Duodenal mucosa (tissue), 2 donors: ENCODE data around the gene ESYT3.
"Not testable (repeated sequence)": the region's sequence is repeated elsewhere in the genome, so short reads cannot be mapped to it uniquely, and the experiment has no call there.

Experiments used
- H3K27ac ChIP-seq: one replicate; pipeline ENCODE4 v1.7.0; 2013; ENCODE audit warnings: low read depth, low read length
- H3K27me3 ChIP-seq, 2 donors: one replicate each; pipeline ENCODE4 v1.7.0; 2013; ENCODE audit warnings: low read length in 2 of 2, control low read depth in 1 of 2; ENCODE audit not compliant: insufficient read depth in 2 of 2, control insufficient read depth in 1 of 2
- H3K36me3 ChIP-seq, 2 donors: one replicate each; pipeline ENCODE4 v1.7.0; 2013; ENCODE audit warnings: low read length in 2 of 2, control low read depth in 1 of 2; ENCODE audit not compliant: insufficient read depth in 2 of 2, control insufficient read depth in 1 of 2
- H3K4me1 ChIP-seq, 2 donors: one replicate each; pipeline ENCODE4 v1.7.0; 2013; ENCODE audit warnings: low read length in 2 of 2, control low read depth in 1 of 2; ENCODE audit not compliant: insufficient read depth in 2 of 2, control insufficient read depth in 1 of 2
- H3K4me3 ChIP-seq, 2 donors: one replicate each; pipeline ENCODE4 v1.7.0; 2013; ENCODE audit warnings: low read length in 2 of 2, low read depth in 1 of 2
- H3K9ac ChIP-seq, 2 donors: one replicate each; pipeline ENCODE4 v1.7.0; 2013; ENCODE audit warnings: low read length in 2 of 2, low read depth in 1 of 2
- H3K9me3 ChIP-seq, 2 donors: one replicate each; pipeline ENCODE4 v1.7.0; 2013; ENCODE audit warnings: low read length in 2 of 2, control low read depth in 1 of 2; ENCODE audit not compliant: control insufficient read depth in 1 of 2

ESYT3 gene

GRCh38 chr3:138507524-138507923, 73.1 kb downstream of the ESYT3 start:
- peaks cover 9 to 18% of the 10 kb centered on the region in 2 donors for H3K36me3 ChIP-seq
- H3K4me3 ChIP-seq = no peak overlapping the region
- no peaks in the 10 kb centered on the region for H3K27me3 ChIP-seq
- H3K9ac ChIP-seq = no peak overlapping the region
- H3K4me1 ChIP-seq = no peaks in the 10 kb centered on the region
- no peak overlapping the region for H3K27ac ChIP-seq
- no peaks in the 10 kb centered on the region for H3K9me3 ChIP-seq

DNA sequence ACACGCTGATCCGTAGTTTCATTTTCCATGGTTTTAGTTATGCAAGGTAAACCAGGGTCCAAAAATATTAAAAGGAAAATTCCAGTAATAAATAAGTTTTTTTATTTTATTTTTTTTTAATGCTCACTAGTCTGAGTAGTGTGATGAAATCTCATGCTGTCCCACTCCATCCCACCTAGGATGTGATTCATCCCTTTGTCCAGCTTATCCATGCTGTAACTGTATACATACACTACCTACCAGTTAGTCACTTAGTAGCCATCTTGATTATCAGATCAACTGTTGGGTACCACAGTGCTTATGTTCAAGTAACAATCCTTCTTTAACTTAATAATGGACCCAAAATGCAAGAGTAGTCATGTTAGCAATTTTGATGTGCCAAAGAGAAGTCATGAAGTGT, 75.2 kb downstream of the ESYT3 start:
- Histone ChIP-seq H3K9ac (no peak overlapping the region), H3K4me3 (no peak overlapping the region), H3K4me1 (no peaks in the 10 kb centered on the region), H3K9me3 (no peaks in the 10 kb centered on the region), H3K36me3 (peaks cover 9 to 17% of the 10 kb centered on the region in 2 donors), H3K27me3 (no peaks in the 10 kb centered on the region), H3K27ac (no peak overlapping the region)

GRCh38 chr3:138511945-138512344, 77.5 kb downstream of the ESYT3 start:
- Histone ChIP-seq H3K4me3 (no peak overlapping the region), H3K27ac (no peak overlapping the region), H3K4me1 (no peaks in the 10 kb centered on the region), H3K9me3 (no peaks in the 10 kb centered on the region), H3K9ac (no peak overlapping the region), H3K36me3 (peaks cover 3 to 21% of the 10 kb centered on the region in 2 donors), H3K27me3 (no peaks in the 10 kb centered on the region)

- peaks cover under 1 to 24% of the 10 kb centered on the region in 2 donors for H3K36me3 ChIP-seq
- no peaks in the 10 kb centered on the region for H3K4me1 ChIP-seq
- no peaks in the 10 kb centered on the region for H3K27me3 ChIP-seq
- peaks cover 0 to 5% of the 10 kb centered on the region in 2 donors for H3K9me3 ChIP-seq
- no peak overlapping the region for H3K27ac ChIP-seq
- H3K4me3 ChIP-seq = no peak overlapping the region
- H3K9ac ChIP-seq = no peak overlapping the region
Observed at GRCh38 chr3:138513090-138513843, 78.9 kb downstream of the ESYT3 start.

GRCh38 chr3:138521445-138521844, 87.0 kb downstream of the ESYT3 start:
- not testable (repeated sequence) for H3K9me3 ChIP-seq

More at GRCh38 chr3:138521445-138521844, 87.0 kb downstream of the ESYT3 start:
- not testable (repeated sequence) for H3K27me3 ChIP-seq, H3K4me1 ChIP-seq, H3K9ac ChIP-seq, H3K27ac ChIP-seq, H3K4me3 ChIP-seq
- peaks cover 0 to 17% of the 10 kb centered on the region in 2 donors for H3K36me3 ChIP-seq
